Lung microvascular endothelial cell (primary cell): ENCODE measurements around the gene ASCC3. TPM values are rescaled to one million over a fixed set of nuclear protein-coding genes. Genes with fewer than 3 reads are reported as not detected.
"Not testable (repeated sequence)": the region's sequence is repeated elsewhere in the genome, so short reads cannot be mapped to it uniquely, and the experiment has no call there.

Experiments used
- DNase-seq, 2 donors: peaks; one replicate each; pipeline versions ENCODE4 v3.0.0 to v3.0.0-alpha.2; 2010; ENCODE audit warnings: low read depth in 2 of 2
- total RNA-seq: library from RNA; depleted of rRNA; stranded (reverse); fragments of >200 nt; gene quantifications from 2 replicates; pipeline ENCODE4 v1.2.1, GENCODE V29; 2014

The ASCC3 gene
- total RNA-seq, 1 donor from 2014 or later: 26.8 TPM

- not testable (repeated sequence) for DNase-seq
These were observed 9.5 kb upstream of the ASCC3 start for GRCh38 chr6:100890646-100891045.

DNA sequence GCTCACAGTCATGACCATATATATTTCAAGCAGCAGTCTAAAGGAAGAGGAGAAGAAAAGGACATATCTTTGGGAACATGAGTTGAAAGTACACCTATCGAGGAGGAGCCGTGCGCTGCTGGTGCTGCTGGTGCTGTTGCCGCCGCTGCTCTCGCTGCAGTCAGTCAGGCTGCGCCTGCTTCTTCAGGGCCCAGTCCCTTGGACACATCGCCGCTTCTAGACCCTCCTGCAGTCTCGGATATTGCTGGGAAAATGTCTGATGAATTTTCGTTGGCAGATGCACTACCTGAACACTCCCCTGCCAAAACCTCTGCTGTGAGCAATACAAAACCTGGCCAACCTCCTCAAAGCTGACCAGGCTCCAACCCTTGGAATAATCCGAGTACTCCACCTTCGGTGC, 8.2 kb upstream of the ASCC3 start:
- DNase-seq: no peak

DNA sequence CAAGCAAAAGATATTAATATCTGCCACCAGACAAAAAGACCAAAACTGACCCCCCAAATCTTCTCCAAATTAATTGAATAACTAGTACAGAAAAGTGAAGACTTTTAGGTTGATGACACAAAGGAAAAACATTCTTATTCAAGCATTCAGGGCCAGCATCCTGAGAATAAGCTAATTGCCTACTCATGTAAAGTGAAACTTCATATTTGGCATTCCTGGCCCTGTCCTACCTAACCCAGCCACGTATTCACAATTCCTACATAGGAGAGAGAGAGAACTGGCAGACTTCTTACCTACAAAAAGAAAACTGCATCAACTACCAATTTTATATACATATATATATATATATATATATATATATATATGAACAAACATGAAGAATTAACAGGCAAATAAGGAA, 4.9 kb upstream of the ASCC3 start:
- no peak for DNase-seq

DNA sequence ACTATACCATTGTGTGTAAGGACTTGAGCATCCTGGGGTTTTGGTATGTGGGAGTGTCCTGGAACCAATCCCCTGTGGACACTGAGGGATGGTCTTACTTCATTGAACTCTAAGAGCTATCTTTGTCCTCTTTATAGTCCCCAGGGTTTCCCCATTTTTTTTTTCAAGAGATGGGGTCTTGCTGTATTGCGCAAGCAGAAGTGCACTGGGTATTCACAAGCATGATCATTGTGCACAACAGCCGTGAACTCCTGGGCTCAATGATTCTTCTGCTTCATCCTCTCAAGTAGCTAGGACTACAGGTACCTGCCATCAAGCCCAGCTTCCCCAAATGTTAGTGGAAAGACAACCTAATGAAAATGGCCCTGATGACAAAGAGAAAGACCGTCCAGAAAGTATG, 2.2 kb upstream of the ASCC3 start:
- DNase-seq: no peak

DNA sequence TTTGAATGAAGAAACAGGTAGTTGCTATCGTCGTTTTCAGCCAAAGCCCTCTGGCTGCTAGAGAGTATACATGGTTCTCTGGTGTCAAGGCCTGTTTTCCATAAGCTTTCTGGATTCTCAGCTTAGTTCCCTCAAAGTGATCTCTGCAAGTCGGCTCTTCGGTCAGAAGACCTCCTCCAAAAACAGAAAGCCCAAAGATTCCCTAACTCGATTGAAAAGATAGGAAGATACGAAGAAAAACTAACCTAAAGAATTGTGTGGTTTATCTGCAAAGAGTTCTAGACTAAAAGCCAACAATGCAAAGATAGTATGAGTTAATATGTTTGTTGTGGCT, 545 bp upstream of the ASCC3 start:
- no peak for DNase-seq

DNA sequence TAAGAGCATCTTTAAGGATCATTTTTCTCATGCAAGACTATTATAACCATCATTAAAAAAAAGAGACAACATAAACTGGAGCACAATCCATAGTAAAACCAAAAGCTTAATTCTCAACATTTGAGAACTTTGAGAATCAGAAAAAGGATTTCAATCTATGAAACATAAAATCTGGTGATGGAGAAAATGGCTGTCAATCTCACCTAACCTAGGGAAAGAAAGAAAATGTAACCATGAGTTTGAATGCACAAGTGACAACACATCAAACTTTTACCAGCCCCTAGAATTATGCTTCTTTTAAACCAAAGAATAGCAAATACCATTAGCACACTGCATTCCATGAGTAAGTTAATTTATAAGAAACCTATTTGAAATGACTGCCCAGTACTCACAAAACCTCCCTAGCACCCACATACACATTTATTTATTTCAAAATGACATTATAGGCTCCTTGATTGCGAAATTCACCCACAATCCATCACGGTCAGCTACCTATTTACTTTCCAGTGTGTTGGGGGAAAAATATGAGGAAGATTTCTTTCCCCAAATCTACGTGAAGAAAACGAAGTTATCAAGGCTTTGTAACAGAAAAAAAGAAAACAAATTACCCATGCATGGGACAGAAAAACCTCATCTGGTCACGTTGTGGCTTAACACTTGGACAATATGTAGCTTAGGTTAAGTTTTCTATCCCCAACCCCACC, 828 bp downstream of the ASCC3 start:
- peak in 1 of 2 donors; percentile 31 for DNase-seq

DNA sequence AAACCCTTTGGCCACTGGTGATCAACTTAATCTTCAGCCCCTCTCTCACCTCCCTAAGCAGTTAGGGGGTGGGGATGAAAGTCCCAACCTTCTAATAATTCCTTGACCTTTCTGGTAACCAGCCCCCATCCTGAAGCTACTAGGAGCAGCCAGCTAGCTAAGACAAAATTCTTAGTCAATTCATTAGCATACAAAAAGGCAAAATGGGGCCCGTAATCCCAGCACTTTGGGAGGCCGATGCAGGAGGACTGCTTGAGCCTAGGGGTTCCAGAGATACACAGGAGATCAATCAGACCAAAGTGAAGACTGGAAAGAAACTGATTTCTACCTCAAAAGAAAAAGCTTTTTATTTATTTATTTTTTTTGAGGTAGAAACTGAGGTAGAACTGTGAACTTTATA, 1.8 kb downstream of the ASCC3 start:
- DNase-seq: no peak

GRCh38 chr6:100877851-100878250, 3.3 kb downstream of the ASCC3 start:
- no peak for DNase-seq

GRCh38 chr6:100876251-100876650, 4.9 kb downstream of the ASCC3 start:
- no peak for DNase-seq

GRCh38 chr6:100865525-100865924, 15.6 kb downstream of the ASCC3 start:
- no peak for DNase-seq

GRCh38 chr6:100862063-100862462, 19.1 kb downstream of the ASCC3 start:
- no peak for DNase-seq

DNA sequence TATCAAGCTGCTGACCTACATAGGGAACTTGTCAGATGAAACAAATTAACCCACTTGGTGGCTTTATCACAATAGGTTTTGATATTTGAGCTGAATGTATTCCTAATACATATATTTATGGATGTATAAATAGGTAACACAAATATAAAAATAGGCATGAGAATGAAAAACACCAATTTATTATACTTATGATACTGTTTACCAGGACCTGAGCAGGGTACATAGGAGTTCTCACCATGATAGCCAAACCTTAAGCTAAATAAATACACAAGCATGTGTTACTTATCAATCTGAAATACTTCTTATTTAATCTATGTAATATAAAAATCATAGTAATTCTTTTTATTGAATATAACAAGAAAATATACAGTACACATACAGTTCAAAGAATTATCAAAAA, 25.0 kb downstream of the ASCC3 start:
- DNase-seq: no peak

GRCh38 chr6:100851819-100852218, 29.3 kb downstream of the ASCC3 start:
- no peak for DNase-seq

DNA sequence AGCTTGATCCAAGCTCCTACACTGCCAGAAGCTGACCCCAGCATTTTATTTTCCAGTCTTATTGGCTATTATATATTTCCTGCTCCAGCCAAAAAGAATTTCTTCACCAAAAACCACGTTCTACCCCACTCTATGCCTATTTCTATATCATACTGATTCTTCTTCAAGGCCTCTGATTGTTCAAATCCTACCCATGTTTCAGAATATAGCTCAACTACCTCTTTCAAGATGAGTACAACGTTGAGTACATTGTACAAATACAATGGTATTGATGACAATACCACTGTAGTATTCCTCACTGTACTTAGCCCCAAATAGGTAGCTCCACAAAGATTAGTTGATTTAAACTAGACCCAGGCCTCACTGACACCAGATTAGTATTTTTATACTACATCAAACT, 31.0 kb downstream of the ASCC3 start:
- no peak for DNase-seq

DNA sequence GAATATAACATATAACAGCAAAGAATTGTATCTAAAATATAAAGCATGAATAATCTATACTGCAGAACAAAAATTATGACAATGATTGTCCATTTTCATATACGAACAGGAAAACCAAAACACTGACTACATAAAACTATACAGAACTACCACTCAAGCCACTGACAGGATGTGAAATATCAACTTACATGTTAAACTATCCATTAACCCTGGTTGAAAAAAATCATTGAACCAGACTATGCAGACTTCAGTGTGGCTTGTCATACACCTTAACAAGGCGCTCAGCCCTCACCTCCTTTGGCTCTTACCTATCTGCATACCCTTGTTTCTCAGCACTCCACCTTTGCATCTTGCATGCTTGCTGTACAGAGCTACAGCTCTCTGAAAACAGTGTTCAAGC, 34.9 kb downstream of the ASCC3 start:
- DNase-seq: no peak

DNA sequence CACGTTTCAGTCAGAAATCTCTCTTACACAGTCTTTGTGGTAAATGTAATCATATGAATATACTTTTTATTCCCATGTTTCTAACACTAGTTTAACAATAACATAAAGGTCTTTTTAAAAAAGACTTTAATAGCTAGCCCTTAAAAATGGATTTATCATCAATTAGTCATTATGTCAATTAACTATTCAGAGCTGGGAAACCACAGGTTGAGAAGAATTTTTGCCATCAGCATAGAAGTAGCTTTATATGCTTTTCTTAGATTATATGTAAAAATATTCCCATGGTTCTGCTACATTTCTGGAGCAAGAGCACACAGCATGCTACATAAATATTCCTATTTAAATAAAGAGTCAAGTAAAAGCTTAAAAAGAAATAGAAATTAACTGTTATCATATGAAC, 35.5 kb downstream of the ASCC3 start:
- no peak for DNase-seq

DNA sequence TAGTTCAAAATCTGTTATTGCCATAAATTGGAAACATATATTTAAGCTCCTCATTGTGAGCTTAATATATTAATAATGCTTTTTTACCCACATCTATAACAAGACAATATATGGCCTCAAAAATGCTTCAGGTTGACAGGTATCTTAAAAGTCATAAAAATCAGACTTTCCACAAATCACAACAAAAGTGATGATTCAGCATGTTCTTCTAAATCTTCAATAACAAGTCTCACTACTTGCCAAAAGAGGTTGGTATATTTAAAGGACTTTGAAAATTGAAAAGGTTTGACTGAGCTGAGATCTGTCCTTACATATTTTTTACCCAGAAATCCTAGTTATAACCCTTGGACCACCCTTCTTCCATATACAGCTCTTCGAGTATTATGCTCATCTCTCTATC, 41.7 kb downstream of the ASCC3 start:
- no peak for DNase-seq

DNA sequence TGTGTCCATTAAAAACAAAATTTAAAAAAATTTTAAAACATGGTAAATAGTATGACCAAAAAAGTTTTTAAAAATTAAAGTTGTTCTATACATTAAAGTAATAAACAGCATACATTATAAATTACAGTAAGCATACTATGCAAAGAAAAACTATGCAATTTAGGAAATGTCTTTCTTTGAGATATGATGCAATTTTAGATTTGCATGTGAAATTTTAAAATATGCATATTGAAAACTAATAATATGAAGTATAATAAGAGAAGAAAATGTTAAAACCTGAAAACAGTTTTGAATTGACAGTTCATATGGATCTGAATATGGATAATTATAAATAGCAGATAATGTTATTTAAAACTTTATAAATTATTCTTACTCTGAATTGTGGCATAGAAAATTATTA, 43.1 kb downstream of the ASCC3 start:
- no peak for DNase-seq

- DNase-seq: no peak
These were observed 47.1 kb downstream of the ASCC3 start for GRCh38 chr6:100833972-100834574.

DNA sequence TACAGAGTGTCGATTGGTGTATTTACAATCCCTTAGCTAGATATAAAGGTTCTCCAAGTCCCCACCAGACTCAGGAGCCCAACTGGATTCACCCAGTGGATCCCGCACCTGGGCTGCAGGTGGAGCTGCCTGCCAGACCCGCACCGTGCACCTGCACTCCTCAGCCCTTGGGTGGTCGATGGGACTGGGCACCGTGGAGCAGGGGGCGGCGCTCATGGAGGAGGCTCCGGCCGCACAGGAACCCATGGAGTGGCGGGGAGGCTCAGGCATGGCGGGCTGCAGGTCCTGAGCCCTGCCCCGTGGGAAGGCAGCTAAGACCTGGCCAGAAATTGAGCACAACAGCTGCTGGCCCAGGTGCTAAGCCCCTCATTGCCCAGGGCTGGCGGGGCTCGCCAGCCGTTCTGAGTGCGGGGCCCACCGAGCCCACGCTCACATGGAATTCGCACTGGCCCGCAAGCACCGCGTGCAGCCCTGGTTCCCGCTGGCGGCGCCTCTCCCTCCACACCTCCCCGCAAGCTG, 52.0 kb downstream of the ASCC3 start:
- not testable (repeated sequence) for DNase-seq

GRCh38 chr6:100823041-100823440, 58.1 kb downstream of the ASCC3 start:
- no peak for DNase-seq

GRCh38 chr6:100818066-100818465, 63.1 kb downstream of the ASCC3 start:
- no peak for DNase-seq

DNA sequence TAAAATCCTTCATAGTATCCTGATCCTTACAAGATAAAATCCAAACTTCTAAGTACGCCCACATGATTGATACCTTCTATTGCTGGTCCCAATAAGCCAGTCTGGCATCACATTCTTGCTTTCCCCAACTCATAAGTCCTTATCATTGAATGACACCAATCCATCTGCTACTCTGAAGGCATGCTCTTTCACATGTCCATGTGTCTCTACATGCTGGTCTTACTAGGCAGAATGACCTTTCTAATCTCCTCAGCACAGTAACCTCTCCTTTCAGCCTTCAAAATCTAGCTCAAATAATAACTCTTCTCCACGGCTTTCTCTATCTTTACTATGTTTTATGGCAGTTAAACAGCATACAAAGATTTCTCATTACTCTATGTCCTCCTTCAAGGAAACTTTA, 71.1 kb downstream of the ASCC3 start:
- no peak for DNase-seq

- no peak for DNase-seq
These were observed 71.8 kb downstream of the ASCC3 start for GRCh38 chr6:100809346-100809745.
